Activated gamma-delta T cell treated with Interleukin-2 at 50 U/mL for 16 hours (primary cell): ENCODE results near the gene BICDL2.
A peak's percentile ranks its signal among the peaks of the same experiment; 100 is the strongest.

Experiments used
- DNase-seq: peaks from one replicate; pipeline ENCODE4 v3.0.0-alpha.2; 2020

The BICDL2 gene

GRCh38 chr16:2980227-2981176, 56.2 kb downstream of the BICDL2 start, which contains the start of gene PKMYT1:
TSS of gene PKMYT1 (minus strand) at chr16:2980446. CDS start at chr16:2979657, 789 bp downstream.
- DNase-seq, result peak; percentile 92

- DNase-seq, result no peak
These were observed 57.0 kb downstream of the BICDL2 start for GRCh38 chr16:2979669-2980226.
